ENCODE measurements around the gene HUNK.

Gene HUNK

DNA sequence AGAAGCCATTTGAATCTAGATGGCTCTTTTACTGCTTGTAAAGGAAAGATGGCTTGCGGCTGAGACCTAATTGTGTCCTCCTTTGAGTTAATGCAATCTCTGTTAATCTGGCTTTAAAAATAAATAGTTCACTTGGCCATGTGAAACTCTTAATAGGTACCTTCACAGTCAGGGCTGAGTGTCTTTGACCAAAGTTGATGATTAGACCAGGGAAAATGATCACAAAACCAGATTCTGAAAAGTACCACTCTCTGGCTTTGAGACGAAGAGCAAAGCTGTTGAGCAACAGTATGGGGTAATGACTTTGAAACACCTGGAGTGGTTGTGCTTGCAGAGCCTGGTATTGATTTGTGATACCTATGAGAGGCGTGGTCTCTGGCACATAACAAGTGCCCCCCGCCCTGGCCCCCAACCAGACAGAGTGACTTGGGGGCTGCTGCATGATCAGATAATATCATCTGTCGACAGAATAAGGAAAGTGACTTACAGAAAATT, 4.7 kb downstream of the HUNK start:
- no peaks in the 10 kb centered on the region for H4K20me1 ChIP-seq (ENCODE audit: insufficient read depth, low read length)
- H3K36me3 ChIP-seq (replicated peaks; ENCODE audit: insufficient read depth, low read length), result no peaks in the 10 kb centered on the region
- no peak overlapping the region for H3K4me3 ChIP-seq (ENCODE audit: low read length)
- H3F3A ChIP-seq (ENCODE audit: insufficient read depth, low read length), result peaks cover 13% of the 10 kb centered on the region
- no peak overlapping the region for H3K27ac ChIP-seq (ENCODE audit: low read length)
- DNase-seq, result no peak
- peaks cover 12% of the 10 kb centered on the region for H3K79me2 ChIP-seq (ENCODE audit: low read length)
- no peaks in the 10 kb centered on the region for H3K9me2 ChIP-seq (replicated peaks; ENCODE audit: insufficient read depth, low read length)
- H3K4me1 ChIP-seq (ENCODE audit: low read length), result peaks cover 19% of the 10 kb centered on the region
- H3K27me3 ChIP-seq (replicated peaks; ENCODE audit: insufficient read depth, low read length), result no peaks in the 10 kb centered on the region
- H2AFZ ChIP-seq (ENCODE audit: low read length), result no peak overlapping the region
- no peak overlapping the region for H3K4me2 ChIP-seq (ENCODE audit: low read depth, low read length)
- no peak overlapping the region for H3K9ac ChIP-seq (ENCODE audit: low read length)
- no peaks in the 10 kb centered on the region for H3K9me3 ChIP-seq (replicated peaks; ENCODE audit: insufficient read depth, low read length)
- no peak for TF ChIP-seq EZH2 (optimal IDR thresholded peaks at IDR 0.05; ENCODE audit: low read depth, low read length)
- TF ChIP-seq, protein P1, sequence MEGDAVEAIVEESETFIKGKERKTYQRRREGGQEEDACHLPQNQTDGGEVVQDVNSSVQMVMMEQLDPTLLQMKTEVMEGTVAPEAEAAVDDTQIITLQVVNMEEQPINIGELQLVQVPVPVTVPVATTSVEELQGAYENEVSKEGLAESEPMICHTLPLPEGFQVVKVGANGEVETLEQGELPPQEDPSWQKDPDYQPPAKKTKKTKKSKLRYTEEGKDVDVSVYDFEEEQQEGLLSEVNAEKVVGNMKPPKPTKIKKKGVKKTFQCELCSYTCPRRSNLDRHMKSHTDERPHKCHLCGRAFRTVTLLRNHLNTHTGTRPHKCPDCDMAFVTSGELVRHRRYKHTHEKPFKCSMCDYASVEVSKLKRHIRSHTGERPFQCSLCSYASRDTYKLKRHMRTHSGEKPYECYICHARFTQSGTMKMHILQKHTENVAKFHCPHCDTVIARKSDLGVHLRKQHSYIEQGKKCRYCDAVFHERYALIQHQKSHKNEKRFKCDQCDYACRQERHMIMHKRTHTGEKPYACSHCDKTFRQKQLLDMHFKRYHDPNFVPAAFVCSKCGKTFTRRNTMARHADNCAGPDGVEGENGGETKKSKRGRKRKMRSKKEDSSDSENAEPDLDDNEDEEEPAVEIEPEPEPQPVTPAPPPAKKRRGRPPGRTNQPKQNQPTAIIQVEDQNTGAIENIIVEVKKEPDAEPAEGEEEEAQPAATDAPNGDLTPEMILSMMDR (IDR thresholded peaks at IDR 0.05; ENCODE audit: low read length), result no peak
- no peak for TF ChIP-seq EZH2phosphoT487 (IDR thresholded peaks at IDR 0.05; ENCODE audit: low read length)

DNA sequence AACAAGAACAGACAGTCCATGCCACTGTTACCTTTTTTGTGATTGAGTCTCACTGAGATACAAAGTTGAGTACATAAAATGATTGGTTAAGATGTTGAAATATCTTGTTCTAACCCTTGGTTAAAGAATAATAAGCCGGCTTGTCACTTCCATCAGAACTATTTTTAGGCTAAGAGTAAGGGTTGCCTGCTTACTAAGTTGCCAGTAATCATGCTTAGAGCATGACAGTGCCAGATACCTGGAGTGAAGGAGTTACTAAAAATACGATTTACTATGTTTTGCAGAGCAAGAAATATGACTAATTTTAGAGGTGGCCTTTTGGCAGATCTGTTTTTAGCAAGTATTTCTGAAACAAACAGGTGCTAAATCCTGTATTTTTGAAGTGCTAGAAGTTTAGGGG, 6.0 kb downstream of the HUNK start:
- no peaks in the 10 kb centered on the region for H3K27me3 ChIP-seq (replicated peaks; ENCODE audit: insufficient read depth, low read length)
- DNase-seq, result peak; percentile 36
- H2AFZ ChIP-seq (ENCODE audit: low read length), result no peak overlapping the region
- TF ChIP-seq, protein P1 (IDR thresholded peaks at IDR 0.05; ENCODE audit: low read length), result no peak
- TF ChIP-seq EZH2 (optimal IDR thresholded peaks at IDR 0.05; ENCODE audit: low read depth, low read length), result no peak
- TF ChIP-seq EZH2phosphoT487 (IDR thresholded peaks at IDR 0.05; ENCODE audit: low read length), result no peak
- no peak overlapping the region for H3K4me3 ChIP-seq (ENCODE audit: low read length)
- H4K20me1 ChIP-seq (ENCODE audit: insufficient read depth, low read length), result no peaks in the 10 kb centered on the region
- H3K79me2 ChIP-seq (ENCODE audit: low read length), result peaks cover 12% of the 10 kb centered on the region
- H3F3A ChIP-seq (ENCODE audit: insufficient read depth, low read length), result peaks cover 8% of the 10 kb centered on the region
- H3K27ac ChIP-seq (ENCODE audit: low read length), result peak overlapping the region; percentile 2; the same call in 1 of the 2 replicates
- no peaks in the 10 kb centered on the region for H3K9me2 ChIP-seq (replicated peaks; ENCODE audit: insufficient read depth, low read length)
- H3K36me3 ChIP-seq (replicated peaks; ENCODE audit: insufficient read depth, low read length), result no peaks in the 10 kb centered on the region
- H3K9me3 ChIP-seq (replicated peaks; ENCODE audit: insufficient read depth, low read length), result no peaks in the 10 kb centered on the region
- no peak overlapping the region for H3K9ac ChIP-seq (ENCODE audit: low read length)
- H3K4me2 ChIP-seq (ENCODE audit: low read depth, low read length), result peak overlapping the region; percentile 28
- H3K4me1 ChIP-seq (ENCODE audit: low read length), result peaks cover 19% of the 10 kb centered on the region

DNA sequence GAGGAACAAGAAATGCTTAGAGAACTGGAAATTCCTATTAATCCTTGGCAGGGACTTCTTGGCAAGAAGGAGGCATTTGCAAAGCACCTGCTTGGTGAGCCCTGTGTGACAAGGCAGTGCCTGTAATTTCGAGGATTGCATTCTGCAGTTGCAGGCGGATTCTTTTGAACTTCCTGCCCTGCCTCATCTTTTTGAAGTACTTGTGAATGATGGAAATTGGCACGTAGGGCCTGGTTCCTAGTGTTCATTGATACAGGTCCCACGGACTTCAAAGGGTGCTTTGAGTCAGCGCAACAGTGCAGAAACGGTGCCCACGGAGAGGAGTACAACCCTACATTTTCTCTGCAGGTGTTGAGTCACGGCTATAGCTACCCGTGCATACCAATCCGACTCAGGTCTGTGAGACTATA, 6.4 kb downstream of the HUNK start:
- Histone ChIP-seq H3K4me1 (ENCODE audit: low read length) (peaks cover 19% of the 10 kb centered on the region), H3K36me3 (replicated peaks; ENCODE audit: insufficient read depth, low read length) (no peaks in the 10 kb centered on the region), H3K27me3 (replicated peaks; ENCODE audit: insufficient read depth, low read length) (no peaks in the 10 kb centered on the region), H3K4me2 (ENCODE audit: low read depth, low read length) (peak overlapping the region; percentile 28), H3K9ac (ENCODE audit: low read length) (no peak overlapping the region), H3K27ac (ENCODE audit: low read length) (peak overlapping the region; percentile 2; the same call in 1 of the 2 replicates), H3K9me3 (replicated peaks; ENCODE audit: insufficient read depth, low read length) (no peaks in the 10 kb centered on the region), H3K9me2 (replicated peaks; ENCODE audit: insufficient read depth, low read length) (no peaks in the 10 kb centered on the region), H3K4me3 (ENCODE audit: low read length) (no peak overlapping the region), H4K20me1 (ENCODE audit: insufficient read depth, low read length) (no peaks in the 10 kb centered on the region), H2AFZ (ENCODE audit: low read length) (no peak overlapping the region), H3F3A (ENCODE audit: insufficient read depth, low read length) (peaks cover 8% of the 10 kb centered on the region), H3K79me2 (ENCODE audit: low read length) (peaks cover 12% of the 10 kb centered on the region)
- no peak for TF ChIP-seq EZH2phosphoT487 (IDR thresholded peaks at IDR 0.05; ENCODE audit: low read length)
- TF ChIP-seq EZH2 (optimal IDR thresholded peaks at IDR 0.05; ENCODE audit: low read depth, low read length), result no peak
- TF ChIP-seq, protein P1 (IDR thresholded peaks at IDR 0.05; ENCODE audit: low read length), result no peak
- DNase-seq, result no peak

Measured in MM.1S (cell line).